VCaP (cell line): ENCODE results near the gene APOO.
A peak's percentile ranks its signal among the peaks of the same experiment; 100 is the strongest.

ENCODE experiments used
- H3K27ac ChIP-seq: fragments of 450-650 bp; 2 replicates; pipeline ENCODE4 v1.5.1; 2017
- CTCF ChIP-seq: fragments of 450-650 bp; conservative IDR thresholded peaks from 2 replicates; pipeline ENCODE4 v1.5.1; 2017; ENCODE audit warnings: mild to moderate bottlenecking, moderate library complexity

APOO gene

GRCh38 chrX:23789386-23790154 is 118.2 kb downstream of the APOO start:
- H3K27ac ChIP-seq: no peak overlapping the region
- no peak for TF ChIP-seq CTCF

GRCh38 chrX:23788946-23789345 is 118.8 kb downstream of the APOO start:
- TF ChIP-seq CTCF: no peak
- no peak overlapping the region for H3K27ac ChIP-seq

- no peak overlapping the region for H3K27ac ChIP-seq
- TF ChIP-seq CTCF: no peak
Measured at GRCh38 chrX:23788521-23788920, 119.2 kb downstream of the APOO start.

- TF ChIP-seq CTCF: no peak
- no peak overlapping the region; the same call in 1 of the 2 replicates for H3K27ac ChIP-seq
Measured at GRCh38 chrX:23787745-23788118, 120.0 kb downstream of the APOO start.

GRCh38 chrX:23786268-23786815 is 121.4 kb downstream of the APOO start:
- peak overlapping the region; percentile 77 for H3K27ac ChIP-seq
- TF ChIP-seq CTCF: no peak

GRCh38 chrX:23785580-23785979 is 122.2 kb downstream of the APOO start:
- TF ChIP-seq CTCF: no peak
- H3K27ac ChIP-seq: peak overlapping the region; percentile 77

GRCh38 chrX:23784470-23785331 is 123.0 kb downstream of the APOO start:
- H3K27ac ChIP-seq: peak overlapping the region; percentile 77
- TF ChIP-seq CTCF: no peak
